ENCODE data around the gene WWOX.

The WWOX gene

GRCh38 chr16:78792952-78793351 lies 693.5 kb downstream of the WWOX start:
- DNase-seq, result no peak

- no peak for DNase-seq
These were observed 695.3 kb downstream of the WWOX start for GRCh38 chr16:78794581-78795250.

- DNase-seq, result no peak
These were observed 696.0 kb downstream of the WWOX start for GRCh38 chr16:78795433-78795832.

- DNase-seq, result no peak
These were observed 696.9 kb downstream of the WWOX start for GRCh38 chr16:78796221-78796866.

DNA sequence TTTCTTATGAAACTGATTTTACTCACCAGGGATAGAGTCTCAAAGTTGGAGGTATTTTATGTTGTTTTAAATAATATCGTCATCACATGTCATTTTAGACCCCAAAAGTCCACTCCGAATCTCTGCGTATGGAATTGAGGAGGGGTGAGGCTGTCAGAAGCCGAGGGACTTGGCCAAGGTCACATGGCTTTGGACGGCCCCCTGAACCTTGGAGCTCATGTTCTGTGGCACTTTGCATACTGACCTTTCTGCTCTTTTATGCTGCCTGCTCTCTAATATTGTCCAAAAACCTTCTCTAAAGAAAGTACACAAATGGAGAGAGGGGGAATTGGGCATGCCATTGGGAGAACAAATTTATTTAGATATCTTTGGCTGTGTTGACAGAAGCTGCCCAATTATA lies 700.0 kb downstream of the WWOX start:
- DNase-seq, result no peak

DNA sequence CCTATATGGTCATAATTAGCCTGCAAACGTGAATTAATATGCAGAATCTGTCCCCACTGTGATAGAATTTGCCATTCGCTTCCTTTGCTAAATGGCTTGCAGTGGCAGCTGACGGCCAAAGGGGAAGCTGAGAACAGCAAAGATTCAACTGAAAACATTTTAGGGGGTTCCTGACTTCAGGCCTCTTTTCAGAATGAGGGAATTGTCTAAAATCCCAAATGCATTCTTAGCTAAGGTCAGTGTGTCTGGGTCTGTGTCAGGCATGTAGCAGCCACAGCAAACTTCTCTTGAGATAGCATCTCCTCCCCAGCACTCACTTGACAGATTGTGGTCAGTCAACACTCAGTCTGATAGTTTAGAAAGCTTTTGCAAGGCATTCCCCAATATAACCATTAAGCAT lies 701.1 kb downstream of the WWOX start:
- no peak for DNase-seq

- no peak for DNase-seq
These were observed 704.7 kb downstream of the WWOX start for GRCh38 chr16:78804058-78804735.

DNA sequence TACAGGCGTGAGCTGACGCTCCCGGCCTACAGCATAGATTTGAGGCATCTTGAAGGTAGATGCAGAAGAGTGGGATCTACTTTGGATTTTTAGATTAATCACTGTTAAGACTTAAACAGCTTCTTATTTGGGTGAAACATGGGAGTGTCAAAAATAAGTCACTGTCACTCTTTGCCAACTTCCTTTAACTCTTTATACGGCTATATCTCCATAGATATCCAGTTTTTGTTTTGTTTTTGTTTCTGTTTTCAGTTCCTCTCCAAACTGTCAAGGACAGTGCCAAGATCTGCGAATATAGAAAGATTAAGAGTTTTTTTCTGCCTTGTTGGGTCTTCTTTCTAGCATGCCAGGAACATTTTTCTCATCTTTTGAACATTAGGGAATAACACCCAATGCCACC lies 706.1 kb downstream of the WWOX start:
- DNase-seq, result no peak

- no peak for DNase-seq
These were observed 711.8 kb downstream of the WWOX start for GRCh38 chr16:78811247-78811646.

DNA sequence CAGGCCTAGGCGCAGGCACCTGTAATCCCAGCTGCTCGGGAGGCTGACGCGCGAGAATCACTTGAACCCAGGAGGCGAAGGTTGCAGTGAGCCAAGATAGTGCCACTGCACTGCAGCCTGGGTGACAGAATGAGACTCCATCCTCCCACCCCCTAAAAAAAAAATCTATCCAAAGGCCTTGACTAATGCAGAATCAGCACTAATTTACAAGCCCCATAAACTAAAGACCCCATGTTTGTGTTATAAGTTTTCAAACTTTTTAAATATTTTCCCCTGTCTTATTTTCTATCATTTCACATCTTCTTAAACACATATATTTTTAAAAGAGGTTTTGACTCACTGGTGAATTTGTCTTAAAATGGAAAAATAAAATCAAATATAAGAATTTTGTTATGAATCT lies 713.1 kb downstream of the WWOX start:
- DNase-seq, result no peak

DNA sequence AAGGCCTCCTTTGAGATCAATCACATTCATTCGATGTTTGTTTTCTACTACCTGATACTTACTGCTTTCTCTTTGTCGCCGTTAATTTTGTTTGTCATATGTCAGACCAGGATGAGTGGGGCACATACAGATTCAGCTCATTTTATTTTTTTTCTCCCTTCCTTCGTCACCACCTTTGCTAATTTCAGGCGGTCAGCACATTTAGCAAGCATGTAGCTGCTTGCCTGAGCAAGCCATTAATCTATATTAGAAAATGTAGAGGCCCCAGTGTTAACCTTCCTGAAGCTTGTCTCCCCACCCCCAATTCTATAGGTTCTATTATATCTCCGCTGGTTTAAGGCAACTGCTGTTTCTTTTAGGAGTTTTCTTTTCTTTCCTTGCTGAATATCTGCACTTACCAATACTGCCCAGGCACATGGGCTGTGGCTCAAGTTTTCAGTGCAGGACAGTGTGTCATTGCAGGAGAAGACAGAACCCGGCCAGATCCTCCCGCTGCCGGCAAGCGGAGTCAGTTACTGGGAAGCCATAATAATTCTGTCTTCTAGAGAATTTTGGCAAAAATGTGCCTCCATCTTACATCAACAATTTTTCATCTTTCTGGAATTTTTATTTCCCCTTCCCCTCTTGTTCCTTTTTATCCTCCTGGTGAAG lies 714.3 kb downstream of the WWOX start:
- DNase-seq, result no peak

GRCh38 chr16:78815713-78816112 lies 716.3 kb downstream of the WWOX start:
- no peak for DNase-seq

GRCh38 chr16:78816499-78817195 lies 717.2 kb downstream of the WWOX start:
- no peak for DNase-seq

- DNase-seq, result no peak
These were observed 717.8 kb downstream of the WWOX start for GRCh38 chr16:78817200-78817739.

- no peak for DNase-seq
These were observed 721.9 kb downstream of the WWOX start for GRCh38 chr16:78821335-78821734.

DNA sequence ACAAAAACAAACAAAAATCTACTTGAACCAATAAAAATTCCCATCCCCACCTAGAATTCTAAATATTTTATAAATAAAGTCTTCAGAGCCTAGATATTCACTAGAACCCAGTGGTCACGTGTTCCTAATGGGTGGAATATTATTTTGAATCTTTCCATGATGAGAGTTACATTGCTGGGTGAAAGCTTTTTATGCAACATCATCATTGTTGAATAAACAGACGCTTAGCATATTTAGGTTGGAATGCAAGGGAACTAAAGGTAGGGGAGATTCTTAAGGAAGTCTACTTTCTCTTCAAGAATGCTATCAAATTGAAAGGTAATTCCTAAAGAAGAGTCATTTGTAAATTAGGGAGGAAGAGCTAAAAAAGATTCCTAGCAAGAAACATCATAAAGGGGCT lies 723.1 kb downstream of the WWOX start:
- DNase-seq, result no peak

- DNase-seq, result no peak
These were observed 723.6 kb downstream of the WWOX start for GRCh38 chr16:78823027-78823426.

GRCh38 chr16:78829280-78829679 lies 729.8 kb downstream of the WWOX start:
- DNase-seq, result no peak

- no peak for DNase-seq
These were observed 731.1 kb downstream of the WWOX start for GRCh38 chr16:78830599-78830998.

DNA sequence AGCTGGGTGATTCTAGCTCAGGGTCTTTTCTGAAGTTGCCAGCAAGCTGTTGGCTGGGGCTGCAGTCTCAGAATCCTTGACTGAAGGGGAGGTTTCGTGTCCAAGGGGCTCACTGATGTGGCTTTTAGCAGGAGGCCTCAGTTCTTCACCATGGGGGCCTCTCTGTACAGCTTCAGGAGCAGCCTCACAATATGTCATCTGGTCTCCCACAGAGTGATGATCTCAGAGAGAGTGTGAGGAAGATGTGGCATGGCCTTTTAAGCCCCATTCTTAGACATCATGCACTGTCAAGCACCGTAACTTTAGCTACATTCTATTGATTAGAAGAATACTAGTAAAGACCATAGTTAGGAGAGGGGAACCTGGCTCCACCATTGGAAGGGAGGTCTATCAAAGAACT lies 732.6 kb downstream of the WWOX start:
- no peak for DNase-seq

GRCh38 chr16:78836802-78837491 lies 737.5 kb downstream of the WWOX start:
- DNase-seq, result no peak

DNA sequence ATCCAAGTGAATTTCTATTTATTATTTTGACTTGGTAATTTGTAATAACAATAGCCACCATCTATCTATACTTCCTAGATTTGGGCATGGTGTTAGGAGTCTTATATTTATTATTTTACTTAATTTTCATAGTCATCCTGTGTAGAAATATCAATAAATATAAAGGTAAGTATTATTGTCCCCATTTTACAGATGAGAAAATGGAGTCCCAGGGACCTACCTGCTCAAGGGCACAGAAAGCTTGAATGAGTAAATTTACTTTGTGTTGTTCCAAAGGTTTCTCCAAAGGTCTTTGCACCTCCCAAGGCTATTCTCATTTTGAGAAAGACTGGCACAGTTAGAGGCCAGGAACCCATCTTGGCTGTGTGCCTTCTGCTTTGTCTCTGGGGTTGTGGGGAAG lies 738.3 kb downstream of the WWOX start:
- DNase-seq, result no peak

Data from NCI-H1436 (cell line).